BLaER1 (cell line): Measurements from ENCODE around the gene SNRPB.
A peak's percentile ranks its signal among the peaks of the same experiment; 100 is the strongest.

Source experiments
- H3K27ac ChIP-seq: shearing (Covaris generic); formaldehyde crosslinking; 2 replicates; pipeline ENCODE4 v1.8.1; 2022
- H3K27me3 ChIP-seq: shearing (Covaris generic); formaldehyde crosslinking; 2 replicates; pipeline ENCODE4 v1.8.1; 2022
- H3K36me3 ChIP-seq: shearing (Covaris generic); formaldehyde crosslinking; 2 replicates; pipeline ENCODE4 v1.8.1; 2022
- H3K4me1 ChIP-seq: shearing (Covaris generic); formaldehyde crosslinking; 2 replicates; pipeline ENCODE4 v1.8.1; 2022
- H3K4me2 ChIP-seq: shearing (Covaris generic); formaldehyde crosslinking; 2 replicates; pipeline ENCODE4 v1.8.1; 2022
- H3K4me3 ChIP-seq: shearing (Covaris generic); formaldehyde crosslinking; 2 replicates; pipeline ENCODE4 v1.8.1; 2022
- H3K9ac ChIP-seq: shearing (Covaris generic); formaldehyde crosslinking; 2 replicates; pipeline ENCODE4 v1.8.1; 2022
- H3K9me3 ChIP-seq: shearing (Covaris generic); formaldehyde crosslinking; 2 replicates; pipeline ENCODE4 v1.8.1; 2022
- H4K20me1 ChIP-seq: shearing (Covaris generic); formaldehyde crosslinking; 2 replicates; pipeline ENCODE4 v1.8.1; 2022
- Cebpa-rat ChIP-seq: shearing (Covaris generic); IDR thresholded peaks from 2 replicates; pipeline ENCODE4 v1.8.1; 2022

The SNRPB gene

DNA sequence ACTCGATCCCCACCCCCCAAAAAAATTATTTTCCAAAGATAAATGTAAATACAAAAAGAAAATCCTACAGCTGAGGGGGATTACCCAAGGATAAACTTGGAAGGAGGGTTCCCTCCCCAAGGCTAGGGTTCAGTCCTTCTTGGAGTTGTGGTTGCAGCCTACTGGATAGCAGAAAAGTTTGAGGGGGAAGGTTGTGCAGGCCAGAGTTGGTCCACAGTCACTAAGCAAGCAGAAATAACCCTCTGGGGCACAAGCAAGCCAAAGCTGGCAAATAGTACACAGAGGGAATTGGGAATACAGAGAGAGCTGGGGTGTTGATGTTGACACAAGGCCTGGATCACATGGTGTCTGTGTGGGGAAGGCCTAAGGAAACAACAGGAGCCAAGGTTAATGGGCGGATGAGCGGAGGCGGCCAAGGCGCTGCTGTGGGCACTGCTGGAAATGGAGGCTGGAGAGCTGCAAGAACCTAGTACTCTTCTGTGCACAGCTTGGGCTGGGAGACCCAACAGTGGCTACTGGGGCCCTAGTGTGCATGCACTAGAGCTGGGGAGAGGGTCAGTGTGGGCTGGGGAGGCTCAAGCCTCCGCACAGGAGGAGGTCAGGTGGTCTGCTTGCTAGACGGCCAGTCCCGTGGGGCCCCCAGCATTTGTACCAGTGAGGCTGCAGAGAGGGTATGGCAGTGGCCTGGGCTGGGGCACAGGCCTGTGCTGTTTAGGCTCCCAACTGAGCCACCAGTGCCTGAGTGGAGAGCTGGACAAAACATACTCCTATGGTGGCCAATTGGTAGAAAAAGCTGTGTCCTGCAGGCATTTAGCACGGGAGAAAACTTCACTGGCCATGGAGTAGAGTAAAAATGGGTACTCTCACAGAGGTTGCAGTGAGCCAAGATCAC is 5.5 kb upstream of the SNRPB start:
- Histone ChIP-seq H3K27me3 (no peaks in the 10 kb centered on the region), H3K36me3 (peaks cover 44% of the 10 kb centered on the region), H3K27ac (no peak overlapping the region), H3K4me1 (peaks cover 6% of the 10 kb centered on the region; the same call in 1 of the 2 replicates), H3K9ac (no peak overlapping the region), H3K9me3 (no peaks in the 10 kb centered on the region), H3K4me3 (no peak overlapping the region), H3K4me2 (no peak overlapping the region), H4K20me1 (no peaks in the 10 kb centered on the region)
- no peak for TF ChIP-seq Cebpa-rat

DNA sequence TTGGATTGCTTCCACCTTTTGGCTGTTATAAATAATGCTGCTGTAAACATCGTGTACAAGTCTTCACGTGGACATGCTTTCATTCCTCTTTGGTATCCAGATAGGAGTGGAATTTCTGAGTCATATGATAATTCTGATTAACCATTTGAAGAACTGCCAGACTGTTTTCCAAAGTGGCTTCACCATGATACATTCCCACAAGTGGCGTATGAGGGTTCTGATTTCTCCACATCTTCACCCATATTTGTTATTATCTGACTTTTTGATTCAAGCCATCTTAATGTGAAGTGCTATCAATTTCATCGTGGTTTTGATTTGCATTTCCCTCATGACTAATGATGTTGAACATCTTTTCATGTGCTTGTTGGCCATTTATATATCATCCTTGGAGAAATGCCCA is 2.9 kb upstream of the SNRPB start:
- H3K27ac ChIP-seq: no peak overlapping the region
- no peak overlapping the region for H3K9ac ChIP-seq
- H3K4me3 ChIP-seq: no peak overlapping the region
- H3K9me3 ChIP-seq: no peaks in the 10 kb centered on the region
- no peaks in the 10 kb centered on the region for H3K27me3 ChIP-seq
- no peak overlapping the region for H3K4me2 ChIP-seq
- peaks cover 19% of the 10 kb centered on the region for H4K20me1 ChIP-seq
- peaks cover 18% of the 10 kb centered on the region for H3K4me1 ChIP-seq
- peaks cover 28% of the 10 kb centered on the region for H3K36me3 ChIP-seq
- TF ChIP-seq Cebpa-rat: no peak

DNA sequence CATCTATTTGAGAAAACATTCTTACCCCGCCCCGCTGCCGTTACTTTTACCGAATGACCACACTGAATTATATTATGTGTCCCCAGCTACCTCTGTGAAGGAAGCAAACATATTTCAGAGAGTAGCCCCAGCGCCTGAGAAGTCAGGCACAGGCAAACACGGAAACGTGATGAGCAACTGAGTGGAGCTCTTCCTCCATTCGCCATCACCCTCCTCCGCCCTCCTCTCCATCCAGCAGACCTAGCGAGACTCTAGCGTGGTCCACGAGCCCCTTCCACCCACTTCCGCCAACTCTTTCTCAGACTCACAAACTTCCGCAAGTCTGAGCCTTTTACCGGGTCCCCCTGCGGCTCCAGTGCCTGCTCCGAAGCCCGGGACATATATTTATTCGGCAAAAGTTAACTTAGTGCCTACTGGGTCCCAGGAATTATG is 582 bp downstream of the SNRPB start:
- Histone ChIP-seq H3K4me3 (peak overlapping the region; percentile 93), H3K9ac (peak overlapping the region; percentile 100), H3K36me3 (peaks cover 47% of the 10 kb centered on the region), H3K4me1 (peaks cover 36% of the 10 kb centered on the region), H4K20me1 (peaks cover 54% of the 10 kb centered on the region), H3K27ac (peak overlapping the region; percentile 100), H3K27me3 (no peaks in the 10 kb centered on the region), H3K4me2 (peak overlapping the region; percentile 79), H3K9me3 (no peaks in the 10 kb centered on the region)
- TF ChIP-seq Cebpa-rat: no peak

DNA sequence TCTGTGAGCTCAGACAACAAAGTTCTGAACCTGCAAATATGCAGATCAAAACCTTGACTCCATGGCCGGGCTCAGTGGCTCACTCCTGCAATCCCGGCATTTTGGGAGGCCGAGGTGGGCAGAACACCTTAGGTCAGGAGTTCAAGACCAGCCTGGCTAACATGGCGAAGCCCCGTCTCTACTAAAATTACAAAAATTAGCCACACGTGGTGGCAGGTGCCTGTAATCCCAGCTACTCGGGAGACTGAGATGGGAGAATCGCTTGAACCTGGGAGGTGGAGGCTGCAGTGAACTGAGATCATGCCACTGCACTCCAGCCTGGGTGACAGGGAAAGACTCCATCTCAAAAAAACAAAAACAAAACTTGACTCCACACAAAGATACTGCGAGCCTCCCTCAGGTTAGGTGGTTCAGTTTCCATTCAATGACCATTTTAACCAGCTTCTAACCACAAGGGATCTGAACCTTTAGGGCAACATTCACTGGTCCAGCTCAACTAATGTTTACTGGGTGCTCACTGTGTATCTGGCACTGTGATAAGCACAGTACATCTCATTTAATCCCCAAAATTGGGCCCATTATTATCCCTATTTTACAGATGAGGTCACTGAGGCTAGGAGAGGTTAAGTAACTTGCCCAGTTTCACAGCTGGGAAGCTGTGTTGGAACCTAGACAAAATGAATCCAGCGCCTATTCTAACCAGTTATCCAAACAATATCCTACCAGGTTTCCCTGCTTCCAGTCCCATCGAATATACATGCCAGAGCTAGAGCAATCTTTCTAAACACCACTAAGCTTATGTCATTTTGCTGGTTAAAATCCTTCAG is 1.8 kb downstream of the SNRPB start:
- Histone ChIP-seq H3K27me3 (no peaks in the 10 kb centered on the region), H3K4me3 (peak overlapping the region; percentile 93), H4K20me1 (peaks cover 66% of the 10 kb centered on the region), H3K9me3 (no peaks in the 10 kb centered on the region), H3K36me3 (peaks cover 59% of the 10 kb centered on the region), H3K4me2 (peak overlapping the region; percentile 79), H3K4me1 (peaks cover 36% of the 10 kb centered on the region), H3K9ac (peak overlapping the region; percentile 100), H3K27ac (peak overlapping the region; percentile 100; the same call in 1 of the 2 replicates)
- TF ChIP-seq Cebpa-rat: no peak

DNA sequence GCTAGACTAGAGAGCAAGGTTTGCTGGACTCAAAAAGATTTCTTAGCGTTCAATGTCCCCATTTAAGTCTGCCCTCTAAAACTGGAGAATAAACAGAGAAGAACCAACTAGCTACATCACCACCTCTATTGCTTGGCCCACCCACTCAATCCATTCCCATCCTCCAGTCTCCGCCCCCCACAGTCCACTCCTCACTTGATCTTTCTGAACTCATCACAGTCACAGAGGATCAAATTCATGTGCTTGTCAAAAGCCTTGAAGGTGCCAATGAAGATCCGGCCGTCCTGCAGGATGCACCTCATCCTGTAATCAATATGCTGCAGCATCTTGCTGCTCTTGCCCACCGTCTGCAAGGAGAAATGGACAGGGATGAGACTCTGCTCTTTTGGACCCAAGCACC is 3.2 kb downstream of the SNRPB start:
- peaks cover 80% of the 10 kb centered on the region for H4K20me1 ChIP-seq

DNA sequence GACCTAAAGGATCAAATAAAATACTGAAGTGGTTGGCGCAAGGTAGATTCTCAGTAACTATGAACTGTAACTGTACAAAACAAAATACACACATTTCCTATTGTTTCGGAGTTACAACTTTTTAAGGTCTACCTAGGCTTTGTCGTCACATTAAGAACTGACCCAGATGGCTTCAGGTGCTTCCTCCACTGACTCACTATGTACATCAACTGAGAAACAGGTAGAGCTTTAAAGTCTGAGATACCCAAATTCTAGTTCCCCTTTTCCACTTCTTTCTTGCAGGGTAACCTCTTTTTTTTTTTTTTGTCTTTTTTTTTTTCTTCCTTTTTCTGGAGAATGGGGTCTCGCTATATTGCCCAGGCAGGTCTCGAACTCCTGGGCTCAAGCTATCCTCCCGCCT is 5.5 kb downstream of the SNRPB start:
- no peaks in the 10 kb centered on the region for H3K27me3 ChIP-seq
- peaks cover 45% of the 10 kb centered on the region for H3K4me1 ChIP-seq
- no peak overlapping the region for H3K4me3 ChIP-seq
- H3K27ac ChIP-seq: no peak overlapping the region
- H3K9me3 ChIP-seq: no peaks in the 10 kb centered on the region
- H3K9ac ChIP-seq: no peak overlapping the region
- peaks cover 99% of the 10 kb centered on the region for H4K20me1 ChIP-seq
- H3K4me2 ChIP-seq: no peak overlapping the region
- H3K36me3 ChIP-seq: peaks cover 91% of the 10 kb centered on the region
- TF ChIP-seq Cebpa-rat: no peak

More for the DNA sequence above, 3.2 kb downstream of the SNRPB start:
- Histone ChIP-seq H3K36me3 (peaks cover 72% of the 10 kb centered on the region), H3K27me3 (no peaks in the 10 kb centered on the region), H3K27ac (no peak overlapping the region), H3K9ac (no peak overlapping the region), H3K9me3 (no peaks in the 10 kb centered on the region), H3K4me1 (peaks cover 45% of the 10 kb centered on the region), H3K4me2 (peak overlapping the region; percentile 79; the same call in 1 of the 2 replicates), H3K4me3 (no peak overlapping the region)
- TF ChIP-seq Cebpa-rat: no peak

DNA sequence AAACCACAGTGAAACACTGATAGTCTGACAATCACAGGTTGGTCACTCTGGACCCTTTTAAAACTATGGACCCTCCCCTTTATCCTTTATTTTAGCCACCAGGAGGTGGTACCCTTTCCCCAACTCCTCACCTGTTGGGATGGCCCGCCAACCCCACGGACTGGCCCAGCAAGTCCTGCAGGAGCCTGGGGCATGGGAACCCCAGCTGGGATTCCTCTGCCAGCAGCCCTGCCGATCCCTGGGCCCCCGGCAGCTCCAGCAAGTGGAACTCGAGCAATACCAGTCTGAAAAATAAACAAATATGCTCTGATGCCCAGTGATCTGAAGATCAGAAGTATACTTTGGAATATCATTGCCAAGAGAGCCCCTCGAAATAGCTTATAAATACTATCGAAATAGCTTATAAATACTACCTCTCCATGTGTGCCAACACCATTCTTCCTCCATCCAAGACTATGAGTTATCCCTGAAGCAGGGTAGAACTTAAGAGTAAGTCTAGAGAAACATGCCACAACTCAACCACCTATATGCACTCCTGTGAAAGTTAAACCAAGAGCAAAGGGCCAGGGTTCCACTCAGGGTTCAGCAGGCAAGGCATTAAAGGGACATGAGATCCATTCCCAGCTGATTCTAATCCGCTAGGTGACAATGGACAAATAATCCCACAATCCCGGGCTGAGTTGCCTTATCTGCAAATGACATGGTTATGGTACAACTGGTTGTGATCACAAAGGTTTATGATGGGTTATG is 6.8 kb downstream of the SNRPB start:
- Histone ChIP-seq H4K20me1 (peaks cover 99% of the 10 kb centered on the region), H3K36me3 (peaks cover 99% of the 10 kb centered on the region), H3K27ac (no peak overlapping the region), H3K27me3 (no peaks in the 10 kb centered on the region), H3K4me1 (peaks cover 46% of the 10 kb centered on the region), H3K4me2 (no peak overlapping the region), H3K4me3 (no peak overlapping the region), H3K9ac (no peak overlapping the region), H3K9me3 (no peaks in the 10 kb centered on the region)
- no peak for TF ChIP-seq Cebpa-rat

DNA sequence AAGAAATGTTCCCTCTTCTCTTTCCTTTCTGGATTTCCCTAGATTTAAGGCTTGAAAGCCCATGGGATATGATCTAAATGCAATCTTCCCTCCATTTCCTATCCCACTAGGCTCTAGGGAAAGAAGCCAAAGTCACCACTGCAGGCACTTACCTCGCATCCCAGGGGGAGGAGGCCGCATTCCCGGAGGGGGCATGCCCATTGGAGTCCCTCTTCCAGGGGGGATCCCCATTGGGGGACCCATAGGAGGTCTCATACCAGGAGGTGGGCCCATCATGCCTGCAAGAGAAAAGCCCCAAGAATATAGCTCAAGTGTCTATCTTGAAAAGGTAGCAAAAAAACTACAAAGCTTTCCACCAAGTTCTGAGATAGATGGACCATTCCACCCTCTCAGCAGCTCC is 8.1 kb downstream of the SNRPB start:
- Histone ChIP-seq H3K9me3 (no peaks in the 10 kb centered on the region), H3K27me3 (no peaks in the 10 kb centered on the region), H3K4me3 (no peak overlapping the region), H3K4me2 (no peak overlapping the region), H3K4me1 (peaks cover 46% of the 10 kb centered on the region), H3K36me3 (peaks cover 90% of the 10 kb centered on the region), H4K20me1 (peaks cover 99% of the 10 kb centered on the region), H3K27ac (no peak overlapping the region), H3K9ac (no peak overlapping the region)
- TF ChIP-seq Cebpa-rat: no peak

DNA sequence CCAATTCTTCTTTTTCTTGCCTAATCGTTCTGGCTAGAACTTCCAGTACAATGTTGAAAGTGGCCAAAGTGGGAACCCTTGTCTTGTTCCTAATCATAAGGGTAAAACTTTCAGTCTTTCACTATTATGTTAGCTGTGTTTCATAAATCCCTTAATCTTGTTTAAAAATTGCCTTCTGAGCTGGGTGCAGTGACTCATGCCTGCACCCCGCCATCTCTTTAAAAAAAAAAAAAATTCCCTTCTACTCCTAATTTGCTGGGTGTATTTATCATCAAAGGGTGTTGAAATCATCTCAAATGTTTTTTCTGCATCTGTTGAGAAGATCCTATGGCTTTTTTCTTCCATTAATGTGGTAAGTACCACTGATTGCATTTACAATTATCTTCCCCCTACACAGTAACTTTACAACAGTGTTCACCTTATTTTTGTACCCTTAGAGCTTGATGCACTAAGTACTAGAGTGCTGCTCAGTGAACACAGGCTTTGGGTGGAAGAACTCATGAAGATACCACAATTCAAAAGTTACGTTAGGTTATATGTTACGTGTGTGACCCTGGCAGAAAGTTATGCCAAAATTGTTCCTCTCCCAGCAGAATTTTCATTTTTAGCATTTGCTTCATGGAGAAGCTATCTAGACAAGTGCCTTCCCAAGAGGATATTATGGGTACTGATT is 9.7 kb downstream of the SNRPB start:
- no peak overlapping the region for H3K9ac ChIP-seq
- no peak overlapping the region for H3K4me2 ChIP-seq
- no peak for TF ChIP-seq Cebpa-rat
- no peak overlapping the region for H3K27ac ChIP-seq
- H3K36me3 ChIP-seq: peaks cover 74% of the 10 kb centered on the region
- no peak overlapping the region for H3K4me3 ChIP-seq
- peaks cover 43% of the 10 kb centered on the region for H3K4me1 ChIP-seq
- peaks cover 95% of the 10 kb centered on the region for H4K20me1 ChIP-seq
- H3K27me3 ChIP-seq: no peaks in the 10 kb centered on the region
- no peaks in the 10 kb centered on the region for H3K9me3 ChIP-seq
